ENCODE results near the gene NELL2.

NELL2 gene

GRCh38 chr12:44526655-44527182 lies 349.4 kb downstream of the NELL2 start:
- DNase-seq (ENCODE audit: low spot score) = no peak

DNA sequence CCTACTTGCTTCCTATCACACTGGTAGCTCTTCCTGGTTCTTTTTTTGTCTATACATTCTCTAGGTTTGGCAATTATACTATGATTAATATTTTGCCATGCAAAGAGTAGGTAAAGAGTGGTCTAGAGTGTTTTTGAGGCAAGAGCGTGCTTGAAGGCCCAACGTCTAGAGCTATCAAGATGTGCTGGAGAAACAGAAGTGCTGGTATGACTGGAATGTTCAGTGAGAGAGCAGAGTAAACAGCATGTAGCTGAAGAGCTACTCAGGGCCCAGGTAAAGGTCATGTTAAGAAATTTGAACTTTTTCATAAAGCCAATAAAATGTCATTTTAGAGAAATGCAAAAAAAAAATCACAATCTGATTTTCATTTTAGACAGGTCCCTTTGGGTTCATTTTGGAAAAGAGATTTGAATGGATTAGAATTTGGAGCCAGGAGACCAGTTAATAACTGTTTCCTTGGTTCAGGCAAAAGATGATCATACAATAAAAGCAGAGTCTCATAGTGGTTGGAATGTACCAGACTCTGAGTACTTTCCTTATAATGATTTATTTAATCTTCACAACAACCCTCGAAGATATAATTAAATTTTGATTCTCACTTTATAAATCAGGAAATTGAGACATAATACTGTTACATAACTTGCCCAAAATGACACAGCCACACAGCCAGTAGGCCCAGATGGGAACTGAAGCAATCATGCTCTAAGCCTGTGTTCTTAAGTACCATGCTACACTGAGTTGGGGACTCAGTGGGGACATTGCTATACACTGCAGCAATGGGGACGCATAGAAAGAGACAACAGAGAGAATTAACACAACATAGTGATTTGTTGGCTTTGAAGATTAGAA lies 350.1 kb downstream of the NELL2 start:
- no peak for DNase-seq (ENCODE audit: low spot score)

GRCh38 chr12:44523828-44524227 lies 352.3 kb downstream of the NELL2 start:
- DNase-seq (ENCODE audit: low spot score) = no peak

- DNase-seq (ENCODE audit: low spot score) = no peak
Observed at GRCh38 chr12:44521702-44522101, 354.4 kb downstream of the NELL2 start.

GRCh38 chr12:44519931-44520330 lies 356.2 kb downstream of the NELL2 start:
- no peak for DNase-seq (ENCODE audit: low spot score)

DNA sequence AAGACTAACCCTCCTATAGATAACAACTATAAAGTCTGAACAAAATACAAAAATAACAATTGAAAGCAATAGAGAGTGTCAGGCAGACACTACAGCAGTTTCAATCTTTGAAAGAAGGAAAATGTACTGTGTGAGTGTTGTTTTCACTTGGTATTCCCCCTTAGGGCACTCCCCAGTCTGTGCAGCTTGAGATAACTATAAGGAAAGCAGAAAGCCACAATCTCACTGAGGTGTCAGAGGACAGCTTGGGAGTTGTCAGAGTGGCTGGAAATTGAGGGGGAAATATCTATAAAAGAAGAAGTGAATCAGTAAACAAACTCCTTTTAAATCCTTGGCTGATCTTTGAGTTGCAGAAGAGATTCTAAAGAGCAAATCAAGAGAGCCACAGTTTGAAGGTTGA lies 364.8 kb downstream of the NELL2 start:
- DNase-seq (ENCODE audit: low spot score) = no peak

- peak; percentile 10 for DNase-seq (ENCODE audit: low spot score)
Observed at GRCh38 chr12:44510510-44510909, 365.6 kb downstream of the NELL2 start.

DNA sequence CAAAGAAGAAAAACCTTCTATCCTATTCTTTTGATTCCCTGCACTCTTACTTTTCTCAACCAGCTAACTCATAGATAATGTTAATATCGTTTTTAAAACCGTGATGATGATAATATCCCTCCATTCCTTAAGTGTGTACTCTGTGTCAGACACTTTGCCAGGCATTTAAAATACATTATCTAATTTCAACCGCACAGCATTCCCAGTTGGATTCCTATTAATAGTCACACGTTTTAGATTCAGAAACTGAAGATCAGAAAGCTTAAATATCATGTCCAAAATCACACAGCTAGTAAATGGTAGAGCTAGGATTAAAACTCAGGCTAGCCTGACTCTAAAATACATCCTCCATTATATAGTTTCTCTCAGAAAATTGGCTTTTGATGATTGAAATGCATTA lies 366.0 kb downstream of the NELL2 start:
- no peak for DNase-seq (ENCODE audit: low spot score)

DNA sequence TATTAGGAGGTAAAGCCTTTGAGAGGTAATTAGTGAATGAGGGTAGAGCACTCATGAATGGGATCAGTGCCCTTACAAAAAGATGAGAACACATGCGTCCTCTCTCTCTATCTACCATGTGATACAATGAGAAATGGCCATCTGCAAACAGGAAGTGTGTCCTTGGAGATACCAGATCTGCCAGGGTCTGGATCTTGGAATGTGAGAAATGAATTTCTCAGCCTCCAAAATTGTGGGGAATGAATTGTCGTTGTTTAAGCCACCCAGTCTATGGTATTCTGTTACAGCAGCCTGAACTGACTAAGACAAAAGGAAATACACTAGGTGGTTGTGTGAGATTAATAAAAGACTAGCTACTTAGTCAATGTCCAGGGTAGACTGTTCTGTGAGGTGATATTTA lies 366.6 kb downstream of the NELL2 start:
- DNase-seq (ENCODE audit: low spot score) = no peak

DNA sequence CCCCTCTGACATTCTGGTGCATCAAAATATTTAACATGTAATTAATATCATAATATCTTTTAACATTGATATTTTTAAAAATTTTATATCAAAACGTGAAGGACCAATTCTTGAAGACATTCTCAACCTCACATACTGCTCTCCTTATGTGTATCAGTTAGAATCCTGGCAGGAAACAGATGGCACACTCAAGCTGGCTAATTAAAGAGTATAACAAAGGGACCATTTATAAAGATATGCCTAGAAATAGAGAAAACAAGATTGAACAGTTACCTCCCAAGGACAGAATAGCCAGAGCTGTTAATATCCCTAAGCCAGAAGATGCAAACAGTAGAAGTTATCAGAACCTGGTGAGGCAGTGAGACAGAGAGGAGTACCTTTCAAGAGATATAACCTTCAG lies 368.7 kb downstream of the NELL2 start:
- DNase-seq (ENCODE audit: low spot score) = no peak

DNA sequence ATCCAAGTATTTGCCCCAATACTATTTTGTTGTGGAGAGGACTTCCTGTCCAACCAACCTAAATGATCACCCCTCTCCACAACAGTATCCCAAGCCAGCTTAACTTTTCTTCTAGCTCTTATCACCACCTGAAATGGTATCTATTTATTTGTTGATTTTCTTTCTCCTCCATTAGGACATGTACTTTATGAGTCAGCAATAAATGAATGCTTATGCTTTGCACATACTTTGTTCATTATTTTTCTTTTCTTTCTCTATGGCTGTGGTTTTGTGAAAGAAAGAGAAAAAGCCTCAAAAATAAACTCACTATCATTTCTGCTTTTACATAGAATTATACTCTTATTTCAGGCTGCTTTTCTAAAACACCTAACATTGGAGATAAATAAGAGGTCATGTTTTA lies 371.3 kb downstream of the NELL2 start:
- DNase-seq (ENCODE audit: low spot score) = no peak

GRCh38 chr12:44503329-44503728 lies 372.8 kb downstream of the NELL2 start:
- DNase-seq (ENCODE audit: low spot score) = no peak

DNA sequence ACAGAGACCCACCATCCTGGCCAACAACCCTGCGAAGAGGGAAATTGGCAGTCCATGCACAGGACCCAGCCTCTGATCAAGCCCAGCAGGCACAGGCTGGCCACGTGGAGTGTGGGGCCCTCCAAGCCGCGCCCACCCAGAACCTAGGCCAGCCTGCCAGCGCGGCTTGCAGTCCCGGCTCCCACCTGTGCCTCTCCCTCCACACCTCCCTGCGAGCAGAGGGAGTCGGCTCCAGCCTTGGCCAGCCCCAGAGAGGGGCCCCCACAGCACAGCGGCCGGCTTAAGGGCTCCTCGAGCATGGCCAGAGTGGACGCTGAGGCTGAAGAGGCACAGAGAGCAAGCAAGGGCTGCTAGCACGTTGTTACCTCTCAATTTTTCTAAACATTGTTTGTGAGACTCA lies 373.4 kb downstream of the NELL2 start:
- no peak for DNase-seq (ENCODE audit: low spot score)

DNA sequence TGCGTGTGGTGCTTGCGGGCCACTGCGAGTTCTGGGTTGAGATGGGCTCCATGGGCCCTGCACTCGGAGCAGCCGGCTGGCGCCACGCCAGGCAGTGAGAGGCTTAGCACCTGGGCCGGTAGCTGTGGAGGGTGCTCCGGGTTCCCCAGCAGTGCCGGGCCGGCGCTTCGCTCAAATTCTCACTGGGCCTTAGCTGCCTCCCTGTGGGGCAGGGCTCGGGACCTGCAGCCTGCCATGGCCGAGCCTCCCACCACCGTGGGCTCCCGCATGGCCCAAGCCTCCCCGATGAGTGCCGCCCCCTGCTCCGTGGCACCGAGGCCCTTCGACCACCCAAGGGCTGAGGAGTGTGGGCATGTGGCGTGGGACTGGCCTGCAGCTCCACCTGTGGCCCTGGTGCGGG lies 375.7 kb downstream of the NELL2 start:
- DNase-seq (ENCODE audit: low spot score) = no peak

GRCh38 chr12:44497044-44497443 lies 379.1 kb downstream of the NELL2 start:
- peak; percentile 7 for DNase-seq (ENCODE audit: low spot score)

DNA sequence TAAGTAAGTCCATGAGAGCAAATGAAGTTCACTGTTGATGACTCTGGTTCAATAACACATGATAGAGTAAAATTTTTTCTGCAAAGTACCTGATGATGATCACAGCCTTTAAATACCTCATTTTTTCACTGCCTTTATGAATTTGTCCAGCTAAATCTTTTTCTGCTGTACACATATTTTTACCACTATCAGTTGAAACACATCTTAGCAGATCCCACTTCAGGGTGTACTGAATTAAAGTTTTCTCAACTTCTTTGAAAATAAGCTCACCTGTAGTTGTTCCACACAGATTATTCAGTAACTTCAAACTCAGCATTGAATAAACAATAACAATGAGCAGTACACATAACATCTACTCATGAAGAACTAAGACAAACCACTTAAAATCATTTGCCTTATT lies 385.9 kb downstream of the NELL2 start:
- no peak for DNase-seq (ENCODE audit: low spot score)

DNA sequence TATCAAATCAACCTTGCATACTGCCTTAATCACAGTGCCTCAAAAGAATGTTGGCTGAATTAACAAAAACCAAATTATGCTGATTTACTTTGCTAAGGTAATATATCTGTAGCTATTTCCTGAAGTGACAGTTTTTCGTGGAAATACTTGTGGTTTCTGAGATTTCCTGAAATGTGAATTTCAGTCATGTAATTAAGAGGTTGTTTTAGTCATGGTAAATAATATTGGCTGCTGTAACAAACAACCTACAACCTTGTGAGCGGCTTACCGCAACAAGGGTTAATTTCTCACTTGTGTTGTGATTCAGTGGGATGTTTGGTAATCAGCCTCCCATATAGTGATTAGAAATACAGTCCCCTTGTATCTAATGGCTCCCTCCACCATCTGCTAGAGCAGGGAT lies 387.9 kb downstream of the NELL2 start:
- DNase-seq (ENCODE audit: low spot score) = no peak

GRCh38 chr12:44484862-44485261 lies 391.3 kb downstream of the NELL2 start:
- DNase-seq (ENCODE audit: low spot score) = no peak

DNA sequence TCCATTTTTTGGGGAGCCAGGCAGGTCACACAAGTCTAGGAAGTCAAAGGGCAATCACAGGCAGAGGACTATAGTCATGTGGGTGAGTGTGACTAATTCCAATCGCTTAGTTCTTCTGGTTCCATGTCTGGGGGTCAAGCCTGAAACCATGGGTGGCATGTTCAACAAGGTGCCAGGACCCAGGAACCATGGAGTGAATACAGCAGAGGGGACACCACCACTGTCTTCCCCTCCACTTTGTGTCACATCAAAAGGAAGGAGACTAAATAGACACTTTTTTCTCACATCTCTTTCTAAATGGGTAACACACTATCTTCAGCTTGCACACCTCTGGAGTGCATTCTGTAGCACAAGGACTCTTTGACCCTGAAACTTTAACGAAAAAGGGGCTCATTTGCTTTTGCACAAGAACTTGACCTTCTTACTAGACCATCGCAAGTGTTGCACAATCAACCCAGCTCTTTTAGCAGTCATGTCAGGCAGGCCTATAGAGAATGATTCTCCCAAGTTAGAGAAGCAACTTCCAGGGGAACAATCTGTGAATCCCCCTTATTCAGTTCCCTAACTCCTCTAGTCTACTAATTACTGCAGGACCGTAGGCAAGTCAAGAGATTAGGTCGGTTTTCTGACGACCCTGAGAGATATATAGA lies 398.7 kb downstream of the NELL2 start:
- no peak for DNase-seq (ENCODE audit: low spot score)

- no peak for DNase-seq (ENCODE audit: low spot score)
Observed at GRCh38 chr12:44476683-44477082, 399.4 kb downstream of the NELL2 start.

- DNase-seq (ENCODE audit: low spot score) = peak; percentile 31
Observed at GRCh38 chr12:44465139-44465538, 411.0 kb downstream of the NELL2 start.

- DNase-seq (ENCODE audit: low spot score) = no peak
Observed at GRCh38 chr12:44464180-44464579, 411.9 kb downstream of the NELL2 start.

DNA sequence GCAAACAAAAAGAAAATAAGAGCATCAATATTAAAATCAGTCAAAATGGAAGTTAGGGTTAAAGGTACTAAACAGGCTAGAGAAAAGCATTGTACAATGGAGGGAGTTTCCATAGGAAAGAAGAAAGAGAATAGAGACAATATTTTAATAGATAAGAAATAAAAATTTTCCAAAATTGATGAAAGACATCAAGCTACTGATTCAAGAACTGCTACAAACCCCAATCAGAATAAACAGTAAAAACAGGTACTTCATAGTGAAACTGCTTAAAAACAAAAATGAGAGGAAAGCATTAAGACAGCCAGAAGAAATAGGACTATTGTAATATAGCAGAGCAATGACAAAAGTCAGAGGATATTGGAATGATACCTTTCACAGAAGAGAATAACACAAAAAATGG lies 413.4 kb downstream of the NELL2 start:
- no peak for DNase-seq (ENCODE audit: low spot score)

- no peak for DNase-seq (ENCODE audit: low spot score)
Observed at GRCh38 chr12:44460261-44460660, 415.9 kb downstream of the NELL2 start.

Measured in RKO (cell line).